ENCODE results near the gene ADK.
"Not testable (repeated sequence)": the region's sequence is repeated elsewhere in the genome, so short reads cannot be mapped to it uniquely, and the experiment has no call there.

Gene ADK

GRCh38 chr10:74292871-74293427, 141.9 kb downstream of the ADK start:
- TF ChIP-seq CTCF (IDR thresholded peaks at IDR 0.05; ENCODE audit: low read depth, low read length), result no peak
- DNase-seq (ENCODE audit: low read depth in 2 of 2), result peak; percentile 27 to 41
- H3K4me3 ChIP-seq (replicated peaks in 1 of 2; ENCODE audit: low read depth in 2 of 2, low read length in 2 of 2), result no peak overlapping the region

- no peak for TF ChIP-seq CTCF (IDR thresholded peaks at IDR 0.05; ENCODE audit: low read depth, low read length)
- no peak overlapping the region for H3K4me3 ChIP-seq (replicated peaks in 1 of 2; ENCODE audit: low read depth in 2 of 2, low read length in 2 of 2)
- DNase-seq (ENCODE audit: low read depth in 2 of 2), result peak; percentile 83 to 86
Measured at GRCh38 chr10:74293686-74294371, 142.8 kb downstream of the ADK start.

GRCh38 chr10:74297389-74298080, 146.5 kb downstream of the ADK start:
- no peak for DNase-seq (ENCODE audit: low read depth in 2 of 2)
- no peak for TF ChIP-seq CTCF (IDR thresholded peaks at IDR 0.05; ENCODE audit: low read depth, low read length)
- no peak overlapping the region for H3K4me3 ChIP-seq (replicated peaks in 1 of 2; ENCODE audit: low read depth in 2 of 2, low read length in 2 of 2)

- DNase-seq (ENCODE audit: low read depth in 2 of 2); H3K4me3 ChIP-seq (replicated peaks in 1 of 2; ENCODE audit: low read depth in 2 of 2, low read length in 2 of 2): not testable (repeated sequence)
Measured at GRCh38 chr10:74300074-74300621, 149.1 kb downstream of the ADK start.

GRCh38 chr10:74300666-74301065, 149.6 kb downstream of the ADK start:
- H3K4me3 ChIP-seq (replicated peaks in 1 of 2; ENCODE audit: low read depth in 2 of 2, low read length in 2 of 2), result no peak overlapping the region
- TF ChIP-seq CTCF (IDR thresholded peaks at IDR 0.05; ENCODE audit: low read depth, low read length), result no peak
- DNase-seq (ENCODE audit: low read depth in 2 of 2), result no peak

- no peak for TF ChIP-seq CTCF (IDR thresholded peaks at IDR 0.05; ENCODE audit: low read depth, low read length)
- no peak for DNase-seq (ENCODE audit: low read depth in 2 of 2)
Measured at GRCh38 chr10:74305730-74306129, 154.7 kb downstream of the ADK start.

More at GRCh38 chr10:74305730-74306129, 154.7 kb downstream of the ADK start:
- no peak overlapping the region for H3K4me3 ChIP-seq (replicated peaks in 1 of 2; ENCODE audit: low read depth in 2 of 2, low read length in 2 of 2)
